ENCODE measurements around the gene CHCHD6. TPM values are rescaled to one million over a fixed set of nuclear protein-coding genes. Genes with fewer than 3 reads are reported as not detected.

Gene CHCHD6
- total and polyA plus RNA-seq, 2 donors from 2014 or later, result 10.7 to 35.2 TPM

DNA sequence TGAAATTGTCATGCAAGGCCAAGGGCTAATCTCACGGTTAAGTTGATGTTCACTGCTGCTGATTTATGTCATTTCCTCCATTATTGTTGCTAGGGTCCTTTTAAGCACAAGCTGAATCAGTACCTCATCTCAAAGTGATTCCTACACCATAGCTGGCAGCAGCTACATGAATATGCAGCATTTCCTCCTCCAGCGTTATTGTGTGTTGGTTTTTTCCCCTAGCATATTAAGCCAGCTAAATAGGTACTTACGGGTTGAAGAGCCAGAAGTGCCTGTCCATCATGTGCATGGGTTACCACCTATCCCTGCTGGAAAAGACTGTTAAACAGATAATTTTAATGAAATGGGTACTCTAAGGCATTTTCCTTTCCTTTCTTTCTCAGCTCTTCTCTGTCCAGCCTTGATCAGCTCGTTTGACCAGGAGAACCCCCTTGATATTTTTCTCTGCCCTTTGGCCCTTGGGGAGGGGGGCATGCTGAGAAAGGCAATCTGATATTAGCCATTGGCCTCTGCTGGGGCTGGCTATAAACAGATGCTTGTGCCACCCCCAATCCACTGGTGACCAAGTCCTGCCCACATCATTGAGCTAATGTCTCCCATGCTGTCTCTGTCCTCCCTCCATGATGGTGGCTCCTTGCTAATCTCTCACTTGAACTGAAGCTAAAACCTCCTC, 163.3 kb downstream of the CHCHD6 start:
- no peak overlapping the region for H3K9ac ChIP-seq (ENCODE audit: low read length in 3 of 3)
- no peaks in the 10 kb centered on the region for H3K4me1 ChIP-seq (ENCODE audit: control insufficient read depth in 2 of 3, insufficient read depth in 2 of 3, low read depth in 1 of 3, low read length in 3 of 3)
- no peak overlapping the region for H3K27ac ChIP-seq (ENCODE audit: low read depth in 2 of 2, low read length in 2 of 2)
- no peaks in the 10 kb centered on the region for H3K36me3 ChIP-seq (ENCODE audit: control insufficient read depth in 2 of 3, insufficient read depth in 3 of 3, low read length in 3 of 3)
- intact Hi-C loops (cut with DNase I), result no loop called here
- no peaks in the 10 kb centered on the region for H3K27me3 ChIP-seq (ENCODE audit: control insufficient read depth, insufficient read depth, low read length)
- TF ChIP-seq, protein P1, sequence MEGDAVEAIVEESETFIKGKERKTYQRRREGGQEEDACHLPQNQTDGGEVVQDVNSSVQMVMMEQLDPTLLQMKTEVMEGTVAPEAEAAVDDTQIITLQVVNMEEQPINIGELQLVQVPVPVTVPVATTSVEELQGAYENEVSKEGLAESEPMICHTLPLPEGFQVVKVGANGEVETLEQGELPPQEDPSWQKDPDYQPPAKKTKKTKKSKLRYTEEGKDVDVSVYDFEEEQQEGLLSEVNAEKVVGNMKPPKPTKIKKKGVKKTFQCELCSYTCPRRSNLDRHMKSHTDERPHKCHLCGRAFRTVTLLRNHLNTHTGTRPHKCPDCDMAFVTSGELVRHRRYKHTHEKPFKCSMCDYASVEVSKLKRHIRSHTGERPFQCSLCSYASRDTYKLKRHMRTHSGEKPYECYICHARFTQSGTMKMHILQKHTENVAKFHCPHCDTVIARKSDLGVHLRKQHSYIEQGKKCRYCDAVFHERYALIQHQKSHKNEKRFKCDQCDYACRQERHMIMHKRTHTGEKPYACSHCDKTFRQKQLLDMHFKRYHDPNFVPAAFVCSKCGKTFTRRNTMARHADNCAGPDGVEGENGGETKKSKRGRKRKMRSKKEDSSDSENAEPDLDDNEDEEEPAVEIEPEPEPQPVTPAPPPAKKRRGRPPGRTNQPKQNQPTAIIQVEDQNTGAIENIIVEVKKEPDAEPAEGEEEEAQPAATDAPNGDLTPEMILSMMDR (IDR thresholded peaks at IDR 0.05; ENCODE audit: borderline replicate concordance, extremely low read depth, insufficient read depth), result no peak
- no peaks in the 10 kb centered on the region for H3K9me3 ChIP-seq (ENCODE audit: control insufficient read depth in 2 of 3, insufficient read depth in 1 of 3, low read length in 3 of 3)
- no peak for DNase-seq
- no peak for FAIRE-seq
- H3K4me3 ChIP-seq (ENCODE audit: low read length in 3 of 3), result no peak overlapping the region

DNA sequence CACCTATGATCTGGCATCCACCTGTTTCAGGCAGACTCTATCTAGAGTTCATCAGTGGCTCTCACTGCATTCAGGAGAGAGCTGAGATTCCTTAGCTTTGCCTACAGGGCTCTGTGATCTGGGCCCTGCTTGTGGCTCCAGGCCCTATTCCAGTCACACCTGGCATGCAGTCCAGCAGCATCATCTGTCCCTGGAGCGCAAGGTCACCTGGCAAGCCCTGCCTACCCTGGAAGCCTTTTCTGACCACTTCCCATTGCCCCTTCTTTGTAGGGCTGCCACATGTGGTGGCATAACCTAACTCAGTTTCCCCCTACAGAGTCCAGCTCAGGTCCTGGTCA, 163.8 kb downstream of the CHCHD6 start:
- no peaks in the 10 kb centered on the region for H3K36me3 ChIP-seq (ENCODE audit: control insufficient read depth in 2 of 3, insufficient read depth in 3 of 3, low read length in 3 of 3)
- DNase-seq (no peak), FAIRE-seq (no peak)
- intact Hi-C loops (cut with DNase I), result no loop called here
- H3K9me3 ChIP-seq (ENCODE audit: control insufficient read depth in 2 of 3, insufficient read depth in 1 of 3, low read length in 3 of 3), result no peaks in the 10 kb centered on the region
- H3K27me3 ChIP-seq (ENCODE audit: control insufficient read depth, insufficient read depth, low read length), result no peaks in the 10 kb centered on the region
- H3K9ac ChIP-seq (ENCODE audit: low read length in 3 of 3), result no peak overlapping the region
- TF ChIP-seq, protein P1 (IDR thresholded peaks at IDR 0.05; ENCODE audit: borderline replicate concordance, extremely low read depth, insufficient read depth), result no peak
- H3K4me1 ChIP-seq (ENCODE audit: control insufficient read depth in 2 of 3, insufficient read depth in 2 of 3, low read depth in 1 of 3, low read length in 3 of 3), result no peaks in the 10 kb centered on the region
- H3K4me3 ChIP-seq (ENCODE audit: low read length in 3 of 3), result no peak overlapping the region
- no peak overlapping the region for H3K27ac ChIP-seq (ENCODE audit: low read depth in 2 of 2, low read length in 2 of 2)

DNA sequence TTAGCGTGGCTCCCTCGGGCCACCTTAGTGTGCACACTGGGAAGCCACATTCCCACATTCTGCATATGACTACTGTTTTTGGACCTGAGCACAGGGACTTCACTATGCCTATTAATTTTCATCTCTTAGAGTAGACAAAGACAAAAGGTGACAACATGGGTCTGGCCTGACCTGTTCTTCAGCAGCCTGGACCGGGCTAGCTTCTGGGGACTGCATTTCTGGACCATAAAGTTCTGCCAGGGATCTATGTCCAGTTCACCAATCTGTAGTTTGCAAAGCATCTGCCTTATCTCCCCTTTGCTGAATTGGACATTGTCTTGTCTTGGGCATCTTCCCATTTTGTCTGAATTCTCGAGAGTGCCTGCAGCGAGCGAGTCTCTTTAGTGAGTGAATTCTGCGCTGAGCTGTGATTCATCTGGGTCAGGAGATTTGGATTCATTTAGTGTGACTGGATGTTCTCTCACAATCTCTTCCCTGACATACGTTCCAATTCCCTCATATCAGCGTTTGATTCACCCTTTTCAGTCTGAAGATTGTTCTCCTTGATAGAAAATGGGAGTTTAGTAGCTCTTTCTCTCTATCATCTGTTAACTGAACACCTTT, 166.7 kb downstream of the CHCHD6 start:
- Histone ChIP-seq H3K27ac (ENCODE audit: low read depth in 2 of 2, low read length in 2 of 2) (no peak overlapping the region), H3K9me3 (ENCODE audit: control insufficient read depth in 2 of 3, insufficient read depth in 1 of 3, low read length in 3 of 3) (no peaks in the 10 kb centered on the region), H3K27me3 (ENCODE audit: control insufficient read depth, insufficient read depth, low read length) (no peaks in the 10 kb centered on the region), H3K9ac (ENCODE audit: low read length in 3 of 3) (no peak overlapping the region), H3K36me3 (ENCODE audit: control insufficient read depth in 2 of 3, insufficient read depth in 3 of 3, low read length in 3 of 3) (no peaks in the 10 kb centered on the region), H3K4me3 (ENCODE audit: low read length in 3 of 3) (no peak overlapping the region), H3K4me1 (ENCODE audit: control insufficient read depth in 2 of 3, insufficient read depth in 2 of 3, low read depth in 1 of 3, low read length in 3 of 3) (no peaks in the 10 kb centered on the region)
- no peak for DNase-seq
- no peak for FAIRE-seq
- intact Hi-C loops (cut with DNase I), result no loop called here
- TF ChIP-seq, protein P1 (IDR thresholded peaks at IDR 0.05; ENCODE audit: borderline replicate concordance, extremely low read depth, insufficient read depth), result no peak

All from kidney (tissue), 14 donors.